Measurements from ENCODE around the gene PCP4L1.

GRCh38 chr1:161209790-161210409 lies 48.6 kb upstream of the PCP4L1 start:
- TF ChIP-seq CTCF (conservative IDR thresholded peaks at IDR 0.05) (peak; percentile 97), ZFX (IDR thresholded peaks at IDR 0.05) (no peak)

All from C4-2B (cell line).